Naive thymus-derived CD4-positive, alpha-beta T cell (primary cell): ENCODE data around the gene USP9X. TPM values are rescaled to one million over a fixed set of nuclear protein-coding genes. Genes with fewer than 3 reads are reported as not detected.
"Not testable (repeated sequence)": the region's sequence is repeated elsewhere in the genome, so short reads cannot be mapped to it uniquely, and the experiment has no call there.

Source experiments
- ATAC-seq: fragments of 150-1000 bp; cut with Tn5 transposase; 2 replicates; pipeline ENCODE4 v1.10.0; 2021; ENCODE audit warnings: mild to moderate bottlenecking, moderate library complexity
- CTCF ChIA-PET: fragments of 350-600 bp; sonication (Branson Sonifier 250); formaldehyde crosslinking; loops from one replicate; lab custom pipeline; 2021; ENCODE audit warnings: antibody characterized with exemption; lab: Charles Lee
- POLR2A ChIA-PET: fragments of 350-600 bp; sonication (Branson Sonifier 250); formaldehyde crosslinking; loops from one replicate; lab custom pipeline; 2021; ENCODE audit warnings: antibody characterized with exemption, inconsistent platforms; lab: Charles Lee
- DNase-seq, 9 donors: peaks; one replicate each; pipeline versions ENCODE4 v3.0.0 to v3.0.0-alpha.2; 2020 to 2022; ENCODE audit warnings: mixed read lengths in 1 of 9
- H3K27ac ChIP-seq: one replicate; pipeline ENCODE4 v1.7.0; 2013; ENCODE audit warnings: mild to moderate bottlenecking, low read depth, low read length, moderate library complexity
- H3K27me3 ChIP-seq, 2 donors: one replicate each; pipeline ENCODE4 v1.7.0; 2013; ENCODE audit warnings: low read length in 2 of 2, mild to moderate bottlenecking in 2 of 2, moderate library complexity in 2 of 2; ENCODE audit not compliant: control insufficient read depth in 2 of 2, insufficient read depth in 2 of 2
- H3K36me3 ChIP-seq, 3 experiments: 1 replicate in 2 of 3; 2 replicates in 1 of 3; pipeline ENCODE4 v1.7.0; 2013; ENCODE audit warnings: low read length in 3 of 3, mild to moderate bottlenecking in 3 of 3, moderate library complexity in 1 of 3; ENCODE audit not compliant: insufficient read depth in 3 of 3, control insufficient read depth in 2 of 3
- H3K4me1 ChIP-seq, 2 donors: one replicate each; pipeline ENCODE4 v1.7.0; 2013; ENCODE audit warnings: low read length in 2 of 2, mild to moderate bottlenecking in 2 of 2, moderate library complexity in 1 of 2; ENCODE audit not compliant: control insufficient read depth in 2 of 2, insufficient read depth in 2 of 2
- H3K4me3 ChIP-seq: 2 replicates; pipeline ENCODE4 v1.7.0; 2013; ENCODE audit warnings: mild to moderate bottlenecking, low read length
- H3K9me3 ChIP-seq, 3 experiments: 1 replicate in 2 of 3; 2 replicates in 1 of 3; pipeline ENCODE4 v1.7.0; 2013; ENCODE audit warnings: low read length in 3 of 3; ENCODE audit not compliant: control insufficient read depth in 2 of 3
- H3K27ac Mint-ChIP-seq, 9 donors: one replicate each; pipeline ENCODE4 v1.8.0; 2020 to 2022; ENCODE audit warnings: mixed read lengths in 9 of 9, mild to moderate bottlenecking in 8 of 9, moderate library complexity in 5 of 9, inconsistent platforms in 2 of 9
- H3K27me3 Mint-ChIP-seq, 5 donors: one replicate each; pipeline ENCODE4 v1.8.0; 2021 to 2022; ENCODE audit warnings: mixed read lengths in 5 of 5, mild to moderate bottlenecking in 1 of 5
- H3K36me3 Mint-ChIP-seq, 5 donors: one replicate each; pipeline ENCODE4 v1.8.0; 2020 to 2022; ENCODE audit warnings: mixed read lengths in 5 of 5, mild to moderate bottlenecking in 3 of 5, inconsistent platforms in 1 of 5
- H3K4me1 Mint-ChIP-seq, 7 donors: one replicate each; pipeline ENCODE4 v1.8.0; 2020 to 2022; ENCODE audit warnings: mixed read lengths in 7 of 7, mild to moderate bottlenecking in 3 of 7, inconsistent platforms in 1 of 7
- H3K4me3 Mint-ChIP-seq, 10 donors: one replicate each; pipeline ENCODE4 v1.8.0; 2020 to 2022; ENCODE audit warnings: mild to moderate bottlenecking in 10 of 10, mixed read lengths in 10 of 10, moderate library complexity in 6 of 10, inconsistent platforms in 2 of 10
- H3K9me3 Mint-ChIP-seq, 11 donors: one replicate each; pipeline ENCODE4 v1.8.0; 2020 to 2022; ENCODE audit warnings: mixed read lengths in 11 of 11, mild to moderate bottlenecking in 4 of 11, inconsistent platforms in 1 of 11, moderate library complexity in 1 of 11
- intact Hi-C, 2 donors: fragments of 100-400 bp; cut with micrococcal nuclease; formaldehyde crosslinking; loops; one replicate each; pipeline ENCODE4 v1.15.1; 2023
- polyA plus RNA-seq, 2 donors: library from polyadenylated mRNA; unstranded; fragments of 300-500 nt; fragmentation: Illumina TruSeq; gene quantifications; one replicate each; pipeline ENCODE4 v1.2.3, GENCODE V29; 2021
- total RNA-seq, 6 experiments: library from RNA in 5 of 6; stranded (reverse) in 5 of 6; gene quantifications; 1 replicate in 5 of 6; 2 replicates in 1 of 6; pipeline ENCODE4 v1.2.3 and lab custom pipeline; 2021 to 2026

The USP9X gene
- total and polyA plus RNA-seq, 7 experiments from 2014 or later = 22.6 to 79.5 (median 68.9) TPM

DNA sequence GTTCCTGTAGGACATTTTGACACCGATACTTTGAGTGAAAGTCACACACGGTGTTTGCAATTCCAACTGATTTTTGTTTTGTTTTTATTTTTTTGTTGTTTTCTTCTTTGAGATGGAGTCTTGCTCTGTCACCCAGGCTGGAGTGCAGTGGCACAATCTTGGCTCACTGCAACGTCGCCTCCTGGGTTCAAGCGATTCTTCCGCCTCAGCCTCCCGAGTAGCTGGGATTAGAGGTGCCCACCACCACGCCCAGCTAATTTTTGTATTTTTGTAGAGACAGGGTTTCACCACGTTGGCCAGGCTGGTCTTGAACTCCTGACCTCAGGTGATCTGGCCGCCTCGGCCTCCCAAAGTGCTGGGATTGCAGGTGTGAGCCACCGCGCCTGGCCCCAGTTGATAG is 149.2 kb downstream of the USP9X start:
- POLR2A ChIA-PET, H3K4me1 ChIP-seq, H3K4me3 Mint-ChIP-seq, H3K27ac ChIP-seq, intact Hi-C loops, CTCF ChIA-PET, H3K9me3 Mint-ChIP-seq, H3K27me3 ChIP-seq, H3K27me3 Mint-ChIP-seq, DNase-seq, H3K9me3 ChIP-seq, ATAC-seq, H3K4me3 ChIP-seq: not testable (repeated sequence)
- H3K27ac Mint-ChIP-seq = peak overlapping the region in 2 of 9 donors; percentile 38 to 54
- H3K36me3 Mint-ChIP-seq = peaks cover 0 to 38% (median 6%) of the 10 kb centered on the region in 5 donors
- H3K4me1 Mint-ChIP-seq = peaks cover 0 to 15% (median 3%) of the 10 kb centered on the region in 7 donors
- peaks cover 0 to 30% (median 0%) of the 10 kb centered on the region in 3 experiments for H3K36me3 ChIP-seq

DNA sequence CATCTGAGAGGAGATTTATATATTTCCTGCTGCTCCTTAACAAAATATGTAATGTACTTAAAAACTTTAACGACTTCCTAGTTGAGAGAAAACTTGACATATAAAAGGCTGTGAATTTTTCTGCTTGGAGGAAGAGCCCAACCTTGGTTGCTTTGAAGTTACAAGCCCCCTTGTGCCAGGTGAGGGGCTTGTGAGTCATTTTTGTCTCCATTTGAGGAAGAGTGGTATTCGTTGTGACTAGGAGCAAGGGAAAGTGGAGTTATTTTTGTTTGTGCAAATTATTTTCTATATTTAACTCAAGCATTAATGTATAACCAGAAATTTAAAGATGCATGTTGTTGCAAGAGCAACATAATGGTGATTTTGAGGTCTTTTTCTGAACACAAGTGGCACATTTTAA is 149.7 kb downstream of the USP9X start:
- peaks cover 0 to 26% (median 0%) of the 10 kb centered on the region in 3 experiments for H3K36me3 ChIP-seq
- ATAC-seq = no peak
- Mint-ChIP-seq H3K4me1 (peaks cover 0 to 15% (median 3%) of the 10 kb centered on the region in 7 donors), H3K9me3 (no peaks in the 10 kb centered on the region), H3K27me3 (no peaks in the 10 kb centered on the region), H3K4me3 (no peak overlapping the region), H3K36me3 (peaks cover 0 to 33% (median 4%) of the 10 kb centered on the region in 5 donors), H3K27ac (peak overlapping the region in 2 of 9 donors; percentile 54)
- no peak overlapping the region for H3K27ac ChIP-seq
- H3K4me1 ChIP-seq = no peaks in the 10 kb centered on the region
- POLR2A ChIA-PET = no interaction called here
- no peak overlapping the region for H3K4me3 ChIP-seq
- H3K27me3 ChIP-seq = no peaks in the 10 kb centered on the region
- CTCF ChIA-PET = no interaction called here
- intact Hi-C loops = no loop called here
- no peak for DNase-seq
- no peaks in the 10 kb centered on the region for H3K9me3 ChIP-seq

DNA sequence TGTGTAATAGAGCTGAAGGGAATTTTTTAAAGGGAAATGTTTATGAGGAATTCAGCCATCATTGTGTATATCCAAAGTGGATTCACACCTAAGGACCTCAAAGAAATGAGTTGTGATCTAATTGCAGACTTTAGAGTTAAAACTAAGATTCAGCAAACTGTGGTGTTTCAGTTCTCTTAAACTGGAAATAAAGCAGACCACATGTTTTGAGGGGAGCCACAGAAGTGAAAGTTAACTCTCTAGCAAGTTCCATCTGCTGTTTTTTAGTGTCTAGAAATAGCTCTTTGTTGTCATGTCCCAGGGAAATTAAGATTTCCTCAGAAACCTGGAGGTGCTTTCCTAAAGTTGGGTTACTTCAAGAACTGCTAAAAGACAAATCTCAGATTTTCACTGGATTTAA is 151.4 kb downstream of the USP9X start:
- Mint-ChIP-seq H3K4me3 (no peak overlapping the region), H3K9me3 (no peaks in the 10 kb centered on the region), H3K4me1 (peaks cover 0 to 15% (median 3%) of the 10 kb centered on the region in 7 donors), H3K36me3 (peaks cover 0 to 19% (median 4%) of the 10 kb centered on the region in 5 donors), H3K27me3 (no peaks in the 10 kb centered on the region), H3K27ac (no peak overlapping the region)
- POLR2A ChIA-PET = no interaction called here
- Histone ChIP-seq H3K27me3 (no peaks in the 10 kb centered on the region), H3K36me3 (peaks cover 0 to 13% (median 0%) of the 10 kb centered on the region in 3 experiments), H3K27ac (no peak overlapping the region), H3K4me3 (no peak overlapping the region), H3K4me1 (no peaks in the 10 kb centered on the region), H3K9me3 (no peaks in the 10 kb centered on the region)
- DNase-seq (no peak), ATAC-seq (no peak)
- intact Hi-C loops = no loop called here
- CTCF ChIA-PET = no interaction called here

DNA sequence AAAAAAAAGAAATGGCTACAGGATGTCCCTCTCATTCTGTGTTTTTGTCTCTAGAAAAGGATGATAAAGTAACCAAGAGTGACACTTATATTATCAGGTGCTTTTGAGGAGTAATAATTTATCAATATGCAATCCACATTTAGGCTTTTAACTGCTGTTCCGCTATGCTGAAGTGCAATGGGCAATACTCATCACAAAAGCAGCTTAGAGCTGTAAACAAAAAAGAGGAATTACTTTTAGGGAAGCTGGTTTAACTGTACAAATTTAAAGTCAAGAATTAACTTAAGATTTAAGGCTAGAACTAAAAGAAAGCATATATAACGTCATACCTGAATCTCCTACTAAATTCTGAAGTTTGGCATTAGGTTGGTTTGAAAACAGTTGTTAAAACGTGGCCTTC is 155.3 kb downstream of the USP9X start:
- H3K9me3 Mint-ChIP-seq = no peaks in the 10 kb centered on the region
- H3K4me3 Mint-ChIP-seq = no peak overlapping the region
- no peaks in the 10 kb centered on the region for H3K27me3 Mint-ChIP-seq
- Histone ChIP-seq H3K27ac (no peak overlapping the region), H3K4me3 (no peak overlapping the region), H3K4me1 (no peaks in the 10 kb centered on the region), H3K36me3 (no peaks in the 10 kb centered on the region), H3K9me3 (no peaks in the 10 kb centered on the region), H3K27me3 (no peaks in the 10 kb centered on the region)
- peaks cover 0 to 8% (median 2%) of the 10 kb centered on the region in 7 donors for H3K4me1 Mint-ChIP-seq
- ChIA-PET CTCF (no interaction called here), POLR2A (no interaction called here)
- no peak overlapping the region for H3K27ac Mint-ChIP-seq
- no peaks in the 10 kb centered on the region for H3K36me3 Mint-ChIP-seq
- ATAC-seq = peak; percentile 56
- intact Hi-C loops = no loop called here
- DNase-seq = no peak

DNA sequence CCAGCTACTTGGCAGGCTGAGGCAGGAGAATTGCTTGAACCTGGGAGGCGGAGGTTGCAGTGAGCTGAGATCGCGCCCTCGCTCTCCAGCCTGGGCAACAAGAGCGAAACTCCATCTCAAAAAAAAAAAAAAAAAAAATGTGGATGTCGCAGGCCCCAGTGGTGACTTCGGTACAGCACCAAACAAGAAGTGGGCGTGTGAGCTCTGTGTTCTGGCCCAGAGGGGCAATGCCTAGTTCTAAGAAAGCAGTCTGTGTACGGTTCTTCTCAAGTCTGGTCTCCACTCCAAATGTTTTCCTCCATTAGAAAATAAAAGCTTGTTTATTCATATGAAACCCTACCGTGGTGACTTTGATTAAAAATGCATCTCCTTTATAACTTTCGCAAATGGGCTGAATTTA is 156.7 kb downstream of the USP9X start:
- Histone ChIP-seq H3K9me3 (no peaks in the 10 kb centered on the region), H3K27ac (no peak overlapping the region), H3K36me3 (no peaks in the 10 kb centered on the region), H3K4me1 (no peaks in the 10 kb centered on the region), H3K4me3 (no peak overlapping the region), H3K27me3 (no peaks in the 10 kb centered on the region)
- Mint-ChIP-seq H3K27me3 (no peaks in the 10 kb centered on the region), H3K4me1 (peaks cover 0 to 6% (median 2%) of the 10 kb centered on the region in 7 donors), H3K4me3 (no peak overlapping the region), H3K36me3 (no peaks in the 10 kb centered on the region), H3K9me3 (no peaks in the 10 kb centered on the region), H3K27ac (peak overlapping the region in 1 of 9 donors; percentile 37)
- intact Hi-C loops = no loop called here
- ATAC-seq (no peak), DNase-seq (no peak)
- CTCF ChIA-PET = interaction anchor here (0.7 kb wide), 1 partner anchor 623 kb away, joined by 5 read pairs; no protein-coding TSS in a partner anchor
- POLR2A ChIA-PET = interaction anchor here (0.5 kb wide), 1 partner anchor 200 kb away, joined by 3 read pairs; no protein-coding TSS in a partner anchor

DNA sequence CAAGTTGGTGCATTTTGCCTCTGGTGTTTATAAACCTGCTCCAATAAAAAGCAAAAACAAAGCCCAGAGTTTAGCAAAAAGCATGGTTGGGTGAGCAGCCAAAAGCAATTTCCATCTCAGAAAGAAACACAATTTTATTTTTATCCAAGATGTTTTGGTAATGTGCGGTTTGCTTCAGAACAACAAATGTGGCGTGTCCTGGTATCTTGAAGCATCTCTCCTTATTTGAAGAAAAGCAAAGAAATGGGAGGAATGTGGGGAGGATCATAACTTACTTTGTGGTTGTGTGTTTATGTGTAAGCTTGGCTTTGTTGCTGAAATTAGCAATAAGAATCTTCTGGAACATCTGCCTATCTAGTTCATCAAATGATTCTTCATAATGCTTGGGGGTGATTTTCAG is 160.4 kb downstream of the USP9X start:
- H3K9me3 ChIP-seq = no peaks in the 10 kb centered on the region
- H3K27me3 ChIP-seq = no peaks in the 10 kb centered on the region
- no peak overlapping the region for H3K27ac ChIP-seq
- no peak overlapping the region for H3K27ac Mint-ChIP-seq
- no peaks in the 10 kb centered on the region for H3K36me3 Mint-ChIP-seq
- POLR2A ChIA-PET = no interaction called here
- no peaks in the 10 kb centered on the region for H3K4me1 ChIP-seq
- H3K4me3 ChIP-seq = no peak overlapping the region
- no peaks in the 10 kb centered on the region for H3K4me1 Mint-ChIP-seq
- no peaks in the 10 kb centered on the region for H3K27me3 Mint-ChIP-seq
- H3K4me3 Mint-ChIP-seq = no peak overlapping the region
- DNase-seq = no peak
- H3K36me3 ChIP-seq = no peaks in the 10 kb centered on the region
- CTCF ChIA-PET = interaction anchor here (0.6 kb wide), 1 partner anchor 14 kb away, joined by 7 read pairs; no protein-coding TSS in a partner anchor
- no peaks in the 10 kb centered on the region for H3K9me3 Mint-ChIP-seq
- intact Hi-C loops = no loop called here
- ATAC-seq = no peak

DNA sequence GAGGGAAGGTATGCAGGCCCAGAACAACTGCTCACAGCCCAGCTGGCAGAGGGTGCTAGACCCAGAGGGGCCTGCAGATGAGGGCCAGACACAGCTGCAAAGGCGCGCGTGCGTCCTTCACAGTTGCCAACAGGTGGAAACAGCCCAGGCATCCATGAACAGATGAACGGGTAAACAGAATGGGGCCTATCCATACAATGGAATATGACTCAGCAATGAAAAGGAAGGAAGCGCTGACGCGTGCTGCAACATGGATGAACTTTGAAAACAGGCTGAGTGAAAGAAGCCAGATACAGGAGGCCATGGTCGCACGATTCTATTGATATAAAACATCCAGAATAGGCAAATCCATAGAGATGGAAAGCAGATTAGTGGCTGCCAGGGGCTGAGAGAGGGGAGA is 165.6 kb downstream of the USP9X start:
- Mint-ChIP-seq H3K4me1 (peaks cover 0 to 8% (median 5%) of the 10 kb centered on the region in 7 donors), H3K27ac (no peak overlapping the region), H3K36me3 (no peaks in the 10 kb centered on the region), H3K4me3 (no peak overlapping the region), H3K27me3 (peaks cover 0 to 4% (median 0%) of the 10 kb centered on the region in 5 donors), H3K9me3 (no peaks in the 10 kb centered on the region)
- intact Hi-C loops = loop anchor here (5.0 kb wide), 2 partner anchors 374 to 604 kb away; partner anchors contain the start of gene CXorf38 (in 1 of the 2)
- Histone ChIP-seq H3K4me3 (no peak overlapping the region), H3K27me3 (no peaks in the 10 kb centered on the region), H3K27ac (no peak overlapping the region), H3K9me3 (no peaks in the 10 kb centered on the region), H3K36me3 (no peaks in the 10 kb centered on the region), H3K4me1 (no peaks in the 10 kb centered on the region)
- ChIA-PET CTCF (no interaction called here), POLR2A (no interaction called here)
- no peak for ATAC-seq
- DNase-seq = no peak
